NCI-H1092 (cell line): Measurements from ENCODE around the gene SHB.
"Not testable (repeated sequence)": the region's sequence is repeated elsewhere in the genome, so short reads cannot be mapped to it uniquely, and the experiment has no call there.

Experiments
- DNase-seq: peaks from one replicate; lab custom pipeline; 2025; lab: John Stamatoyannopoulos, UW

The SHB gene

DNA sequence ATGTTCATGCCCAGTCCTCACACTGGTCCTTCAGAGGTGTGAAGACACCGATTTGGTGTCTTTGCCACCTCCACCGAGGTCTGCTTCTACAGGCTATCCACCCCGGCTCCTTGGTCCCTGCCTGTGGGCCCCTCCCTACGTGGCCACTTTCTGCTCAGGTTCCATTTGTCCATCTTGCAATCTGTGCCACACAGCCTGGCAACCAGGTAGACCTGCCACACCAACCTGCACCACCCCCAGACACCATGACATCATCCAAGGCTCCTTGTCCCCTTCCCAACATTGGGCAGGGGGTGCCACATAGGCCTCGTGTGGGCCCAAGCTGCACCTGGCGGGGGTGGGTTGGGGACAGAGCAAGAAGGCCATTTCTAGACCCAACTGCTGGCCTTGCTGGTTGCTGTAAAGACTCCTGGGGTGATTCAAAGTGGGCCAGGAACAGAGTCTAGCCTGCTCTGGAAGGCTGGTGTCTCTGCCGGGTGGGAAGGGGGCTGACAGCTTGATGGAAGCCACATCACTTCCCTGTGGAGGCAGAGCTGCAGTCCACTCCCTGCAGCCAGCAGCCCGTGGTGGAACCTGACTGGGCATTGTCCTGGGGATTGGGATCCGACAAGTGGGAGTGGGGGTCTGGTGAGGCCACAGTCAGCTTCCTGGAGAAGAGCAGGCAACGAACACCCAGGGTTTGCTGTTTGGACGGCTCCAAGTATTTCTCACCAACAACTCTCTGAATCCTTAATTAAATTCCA, 99.3 kb downstream of the SHB start:
- DNase-seq: no peak

DNA sequence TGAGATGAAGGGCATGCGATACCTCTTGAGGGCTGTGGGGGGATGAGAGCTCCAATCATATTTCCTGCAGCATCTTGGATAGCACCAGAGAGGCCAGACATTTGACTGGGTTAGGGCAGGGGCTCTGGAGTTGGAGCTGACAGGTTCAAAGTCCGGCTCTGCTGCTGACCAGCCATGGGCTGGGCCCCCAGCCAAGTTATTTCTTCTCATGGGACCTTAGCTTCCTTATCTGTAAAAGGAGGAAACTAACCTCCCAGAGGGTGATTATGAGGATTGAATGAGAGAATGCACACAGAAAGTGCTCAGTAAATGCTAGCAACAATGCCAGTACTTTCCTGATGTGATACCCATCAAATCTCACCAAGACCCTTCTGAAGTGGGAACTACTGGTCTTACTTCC, 99.9 kb downstream of the SHB start:
- no peak for DNase-seq

DNA sequence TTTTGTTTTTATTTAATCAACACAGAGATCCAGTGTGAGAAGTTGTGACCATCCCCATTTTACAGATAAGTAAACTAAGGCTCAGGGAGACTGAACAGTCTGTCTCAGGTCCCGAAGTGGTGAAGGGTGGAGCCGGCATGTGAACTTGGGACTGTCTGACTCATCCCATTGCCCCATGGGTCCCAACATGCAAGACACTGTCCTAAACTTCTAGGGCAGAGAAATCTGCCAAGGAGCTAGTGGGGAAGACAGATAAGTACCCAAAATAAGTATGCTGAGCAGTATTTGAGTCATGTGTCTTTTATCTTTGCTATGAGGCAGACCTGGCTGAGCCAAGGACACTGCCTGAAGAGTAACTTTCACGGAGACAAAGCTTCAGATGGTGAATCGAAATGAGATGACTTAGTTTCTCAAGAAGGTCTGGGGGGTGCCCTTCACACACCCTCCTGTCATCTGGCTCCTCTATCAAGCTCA, 100.8 kb downstream of the SHB start:
- DNase-seq: no peak

DNA sequence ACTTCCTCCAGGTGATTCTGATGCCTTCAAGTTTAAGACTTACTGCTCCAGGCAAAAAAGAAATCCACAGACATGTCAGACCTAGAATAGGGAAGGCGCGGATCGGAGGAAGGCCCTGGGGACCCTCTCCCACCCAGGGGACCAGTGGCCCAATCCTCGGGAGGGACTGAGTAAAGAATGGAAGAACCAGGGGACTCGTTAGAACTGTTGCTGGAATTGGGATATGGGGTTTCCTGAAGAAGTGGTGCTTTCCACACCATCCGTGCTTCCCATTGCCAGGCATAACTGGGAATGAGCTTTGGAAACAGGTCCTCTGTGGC, 101.3 kb downstream of the SHB start:
- no peak for DNase-seq

DNA sequence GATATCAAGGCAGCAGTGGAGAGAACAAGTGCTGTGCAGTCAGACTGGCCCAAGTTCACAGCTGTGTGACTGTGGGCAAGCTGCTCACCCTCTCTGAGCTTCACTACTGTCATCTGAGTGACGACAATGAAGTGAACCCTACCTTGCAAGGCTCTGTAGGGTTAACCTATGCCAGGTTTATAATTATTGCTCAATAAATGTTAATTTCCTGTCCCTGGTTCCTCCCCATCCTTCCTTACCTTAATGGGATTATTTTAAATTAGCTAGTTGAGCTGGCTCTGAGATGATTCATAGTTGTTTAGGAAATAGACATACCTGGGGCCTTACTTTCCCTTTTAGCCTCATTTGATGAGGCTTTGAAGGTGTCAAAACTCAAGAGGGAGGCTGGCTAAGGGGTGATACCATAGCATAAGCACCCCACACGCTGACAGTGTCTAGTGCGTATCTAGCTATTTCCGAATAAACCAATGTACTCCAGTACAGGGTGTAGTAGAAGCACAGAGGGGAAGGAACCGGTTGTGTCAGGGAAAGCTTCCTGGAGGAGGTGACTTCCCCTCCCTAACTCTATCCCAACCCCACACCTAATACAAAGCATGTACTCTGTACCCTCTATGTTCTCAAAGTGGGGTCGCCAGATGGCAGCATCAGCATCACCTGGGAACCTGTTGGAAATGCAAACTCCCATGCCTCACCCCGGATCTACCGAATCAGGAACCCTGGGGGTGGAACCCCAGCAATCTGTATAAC, 101.8 kb downstream of the SHB start:
- DNase-seq: no peak

DNA sequence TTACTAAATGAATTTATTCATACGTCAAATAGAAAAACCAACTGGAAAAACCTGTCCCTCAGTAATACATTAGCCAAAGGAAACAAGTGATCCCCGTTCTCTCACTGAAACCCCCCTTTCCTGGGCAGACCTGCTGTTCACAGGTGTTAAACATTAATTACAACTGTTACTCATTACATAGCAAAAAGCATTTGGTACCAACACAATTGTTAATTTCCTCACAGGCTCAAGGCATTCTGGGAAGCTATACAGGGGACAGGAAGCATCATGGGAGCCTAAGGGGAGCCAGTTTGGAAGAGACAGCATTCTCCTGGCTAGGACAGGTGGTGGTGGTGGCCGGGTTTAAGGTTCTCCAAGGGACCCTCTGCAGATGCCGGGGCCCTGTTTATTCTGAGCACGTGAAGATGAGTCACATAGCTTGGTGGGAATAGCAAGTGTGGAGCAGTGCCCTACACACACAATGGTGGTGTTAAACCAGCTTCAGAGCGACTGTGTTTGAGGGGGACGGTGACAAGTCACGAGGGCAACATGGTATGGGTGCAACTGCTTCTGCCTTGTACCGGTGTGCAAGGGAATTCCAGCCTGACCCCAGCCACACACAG, 102.5 kb downstream of the SHB start:
- DNase-seq: no peak

DNA sequence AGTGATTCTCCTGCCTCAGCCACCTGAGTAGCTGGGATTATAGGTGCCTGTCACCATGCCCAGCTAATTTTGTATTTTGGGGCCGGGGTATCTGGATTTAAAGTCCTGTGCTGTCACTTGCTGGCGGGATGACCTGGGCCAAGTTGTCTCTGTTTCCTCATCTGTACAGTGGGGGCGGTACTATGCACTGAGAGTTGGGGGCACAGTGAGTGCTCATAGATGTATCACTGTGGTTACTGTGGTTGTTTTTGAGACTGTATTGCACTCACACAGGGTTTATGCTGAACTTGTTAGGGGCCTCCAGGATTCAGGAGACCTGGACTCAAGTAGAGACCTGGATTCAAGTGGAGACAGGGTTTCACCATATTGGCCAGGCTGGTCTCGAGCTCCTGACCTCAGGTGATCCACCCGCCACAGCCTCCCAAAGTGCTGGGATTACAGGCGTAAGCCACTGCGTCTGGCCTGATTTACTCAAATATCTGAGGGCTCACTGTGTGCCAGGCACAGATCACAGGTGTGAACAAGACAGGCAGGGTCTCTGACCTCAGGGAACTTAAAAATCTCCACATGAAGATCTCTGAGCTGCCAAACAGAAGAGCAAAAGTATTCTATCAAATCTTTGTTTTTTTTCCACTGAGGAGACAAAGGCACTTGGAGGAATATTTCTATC, 103.2 kb downstream of the SHB start:
- DNase-seq: not testable (repeated sequence)

DNA sequence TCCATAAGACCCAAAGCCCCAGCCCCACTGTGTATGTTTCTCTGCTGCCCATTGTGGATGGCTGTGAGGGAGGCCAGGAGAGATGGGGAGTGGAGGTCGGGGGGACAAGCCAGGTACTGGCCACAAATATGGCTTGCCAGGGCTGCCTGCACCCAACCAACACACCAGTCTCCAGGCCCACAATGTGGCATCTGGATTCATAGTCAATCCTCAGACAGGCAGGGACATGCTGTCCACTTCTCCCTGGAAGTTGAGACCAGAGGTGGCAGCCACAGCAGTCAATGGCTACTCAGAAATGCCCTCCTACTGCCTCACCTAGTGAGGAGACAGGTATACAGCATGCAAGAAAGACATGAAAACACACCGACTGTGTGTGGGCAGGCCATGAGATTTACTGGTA, 103.9 kb downstream of the SHB start:
- no peak for DNase-seq

DNA sequence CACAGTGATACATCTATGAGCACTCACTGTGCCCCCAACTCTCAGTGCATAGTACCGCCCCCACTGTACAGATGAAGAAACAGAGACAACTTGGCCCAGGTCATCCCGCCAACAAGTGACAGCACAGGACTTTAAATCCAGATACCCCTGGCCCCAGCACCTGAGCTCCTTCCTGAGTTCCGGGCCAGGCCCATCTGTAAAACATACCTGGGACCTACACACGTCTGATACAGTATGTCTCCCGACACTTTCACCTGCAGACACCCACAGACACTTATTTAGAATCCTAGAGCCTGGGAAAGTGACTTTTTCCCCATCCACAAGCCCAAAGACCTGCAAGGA, 104.3 kb downstream of the SHB start:
- no peak for DNase-seq

DNA sequence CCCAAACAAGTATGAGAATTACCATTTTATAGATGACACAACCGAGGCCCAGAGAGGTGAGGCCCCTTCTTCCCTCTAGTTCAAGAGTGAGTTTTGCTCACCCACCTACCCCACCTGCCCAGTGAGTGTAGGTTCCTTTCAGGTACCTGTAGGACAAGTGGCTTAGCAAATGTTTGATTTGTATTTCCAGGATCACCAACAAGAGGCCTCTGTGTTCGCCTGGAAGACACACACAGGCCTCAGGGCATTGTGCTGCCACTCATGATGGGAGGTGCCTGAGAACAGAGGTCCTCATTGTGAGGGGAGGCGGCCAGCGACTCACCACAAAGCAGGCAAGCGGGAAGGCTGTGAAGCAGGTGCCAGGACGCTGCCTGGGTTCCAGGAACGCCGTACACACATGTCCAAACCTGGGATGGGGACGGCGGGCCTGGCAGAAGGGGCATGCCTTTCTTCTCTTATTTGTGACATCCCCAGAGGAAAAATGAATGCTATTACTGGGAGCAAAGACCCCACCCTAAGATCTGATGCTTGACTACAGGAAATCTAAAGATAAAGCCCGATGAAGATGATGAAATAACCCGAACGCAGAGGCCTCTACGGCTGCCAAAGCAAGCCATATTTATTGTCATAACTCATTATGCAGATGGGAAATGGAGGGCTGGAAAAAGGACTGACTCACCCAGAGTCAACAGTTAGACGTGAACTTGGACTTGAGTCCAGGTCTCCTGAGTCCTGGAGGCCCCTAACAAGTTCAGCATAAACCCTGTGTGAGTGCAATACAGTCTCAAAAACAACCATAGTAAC, 104.9 kb downstream of the SHB start:
- peak; percentile 47 for DNase-seq

DNA sequence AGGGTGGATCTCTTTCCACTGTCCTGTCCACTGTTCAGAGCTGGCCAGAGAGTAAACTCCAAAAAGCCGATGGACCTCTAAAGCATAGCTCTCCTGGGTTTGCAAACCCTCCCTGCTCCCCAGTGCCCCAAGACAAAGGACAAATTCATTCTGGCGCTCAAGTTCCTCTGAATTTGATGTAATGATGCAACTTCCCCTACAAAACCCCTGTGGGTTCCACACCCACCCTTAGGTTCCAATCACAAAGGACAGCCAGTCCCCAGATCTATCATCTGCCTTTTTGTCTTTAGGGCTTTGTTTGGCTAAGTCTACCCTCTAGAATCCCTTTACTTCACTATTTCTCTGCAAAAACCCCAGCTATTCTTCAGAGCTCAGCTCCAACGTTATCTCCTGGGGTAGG, 107.7 kb downstream of the SHB start:
- DNase-seq: no peak

DNA sequence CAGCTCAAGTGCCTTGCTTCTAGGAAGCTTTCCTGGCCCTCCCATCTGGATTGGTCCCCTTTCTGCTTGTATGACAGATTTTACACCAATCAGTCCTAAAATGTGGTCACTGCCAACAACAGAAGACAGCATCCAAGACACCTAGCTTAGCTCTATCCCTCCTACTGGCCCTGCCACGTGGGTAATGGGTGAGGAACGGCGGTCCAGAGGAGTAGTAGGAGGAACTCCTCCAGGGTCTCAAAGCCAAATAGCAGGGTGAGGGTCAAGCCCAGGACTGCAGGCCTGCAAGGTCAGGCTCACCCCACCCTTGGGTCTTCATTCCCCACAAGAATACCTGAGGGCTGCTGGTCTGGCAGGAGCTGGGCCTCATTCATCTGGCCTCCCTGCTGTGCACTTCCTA, 108.4 kb downstream of the SHB start:
- no peak for DNase-seq

DNA sequence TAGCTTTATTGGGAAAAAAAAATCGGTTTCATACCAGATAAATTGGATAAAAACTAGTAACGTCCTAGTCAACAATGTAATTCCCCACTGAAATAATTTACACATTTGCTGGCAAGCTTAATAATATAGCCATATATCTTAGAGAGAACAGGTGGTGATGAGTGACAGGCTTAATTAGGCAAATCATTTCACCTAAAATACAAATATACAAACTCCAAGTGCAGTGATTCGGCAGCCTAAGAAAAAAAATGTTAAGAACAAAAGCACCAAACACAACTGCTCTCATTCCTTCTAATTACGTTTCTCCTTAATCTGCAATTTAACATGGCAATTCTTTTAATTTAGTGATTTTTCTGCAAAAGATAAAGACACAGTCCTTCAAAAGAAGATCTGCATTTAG, 109.1 kb downstream of the SHB start:
- no peak for DNase-seq

DNA sequence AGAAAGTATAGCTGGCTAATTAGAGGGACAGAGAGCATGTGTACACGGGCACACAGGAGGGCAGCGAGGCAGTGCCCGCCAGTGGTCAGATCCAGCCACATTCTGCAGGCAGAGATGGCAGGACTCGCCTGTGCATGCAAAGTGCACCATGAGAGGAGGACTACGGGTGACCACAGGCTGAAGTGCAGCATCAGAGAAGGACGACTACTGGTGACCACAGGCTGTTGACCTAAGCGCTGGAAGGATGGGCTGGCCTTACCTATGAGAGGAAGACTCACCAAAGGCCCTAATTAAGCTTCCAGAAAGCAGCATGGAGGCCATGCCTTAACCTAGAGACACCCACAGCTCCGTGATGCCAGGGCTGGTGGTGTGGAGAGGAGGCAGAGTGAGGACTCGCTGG, 110.9 kb downstream of the SHB start:
- DNase-seq: no peak

DNA sequence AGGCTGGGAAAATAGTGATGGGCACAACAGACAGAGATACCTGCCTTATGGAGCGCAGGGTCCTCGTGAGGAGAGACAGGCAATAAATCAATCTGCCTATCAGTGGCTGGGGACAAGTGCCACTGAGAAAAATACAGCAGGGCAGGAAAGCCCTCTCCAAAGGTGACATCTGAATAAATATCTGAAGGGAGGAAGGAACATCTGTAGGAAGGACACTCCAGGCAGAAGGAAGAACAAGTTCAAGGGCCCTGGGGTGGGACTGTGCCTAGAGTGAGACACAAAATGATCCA, 111.4 kb downstream of the SHB start:
- no peak for DNase-seq

DNA sequence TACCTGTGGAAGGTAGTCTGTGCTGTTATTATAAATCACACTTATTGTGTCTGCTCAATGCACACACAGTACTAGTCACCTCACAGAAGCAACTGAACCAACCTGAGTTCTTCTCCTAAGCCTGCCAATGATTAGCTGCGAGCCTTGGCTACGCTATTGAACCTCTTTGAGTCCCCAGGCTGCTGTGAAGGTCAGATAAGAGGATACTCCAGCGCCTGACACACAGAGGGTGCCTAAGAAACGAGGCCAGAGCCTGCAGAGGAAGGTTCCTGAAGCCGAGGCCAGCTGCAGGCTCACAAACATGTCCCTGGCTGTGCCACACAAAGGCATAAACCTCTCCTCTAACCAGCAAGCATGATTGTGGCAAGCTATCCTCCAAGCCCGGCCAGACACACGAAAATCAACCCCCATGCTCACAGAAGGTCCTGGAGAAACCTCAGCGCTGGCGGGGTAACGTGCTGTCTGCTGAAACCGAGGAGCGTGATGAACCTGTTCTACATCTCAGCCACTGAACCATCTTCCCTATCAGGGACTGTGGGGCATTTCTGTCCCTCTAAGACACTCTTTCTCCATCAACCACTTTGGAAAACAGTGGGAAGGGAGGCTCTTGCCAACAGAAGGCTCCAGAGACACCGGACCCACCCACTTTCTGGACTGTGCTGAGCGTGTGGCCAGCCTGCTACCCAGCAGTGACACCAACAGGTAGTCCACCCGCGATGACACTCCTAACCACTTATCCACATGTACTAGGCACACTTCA, 111.9 kb downstream of the SHB start:
- DNase-seq: no peak

DNA sequence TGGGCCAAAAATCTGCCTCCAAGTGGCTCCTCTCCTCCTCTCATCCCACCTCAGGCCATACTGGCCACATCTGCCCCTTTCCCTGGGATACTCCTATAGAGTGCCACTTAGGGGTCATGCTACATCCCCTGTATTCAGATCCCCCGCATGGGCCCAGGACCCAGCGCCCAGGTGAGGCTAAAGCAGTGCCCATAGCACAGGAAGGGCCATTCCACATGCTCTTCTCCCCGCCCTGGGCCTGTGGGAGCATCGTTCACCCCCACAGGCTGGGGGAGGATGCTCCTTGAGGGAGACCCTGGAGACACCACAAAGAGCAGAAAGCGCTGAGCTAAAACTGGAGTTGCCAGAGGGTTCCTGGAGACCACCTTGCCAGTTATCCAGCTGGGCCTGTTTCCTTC, 112.6 kb downstream of the SHB start:
- DNase-seq: no peak

DNA sequence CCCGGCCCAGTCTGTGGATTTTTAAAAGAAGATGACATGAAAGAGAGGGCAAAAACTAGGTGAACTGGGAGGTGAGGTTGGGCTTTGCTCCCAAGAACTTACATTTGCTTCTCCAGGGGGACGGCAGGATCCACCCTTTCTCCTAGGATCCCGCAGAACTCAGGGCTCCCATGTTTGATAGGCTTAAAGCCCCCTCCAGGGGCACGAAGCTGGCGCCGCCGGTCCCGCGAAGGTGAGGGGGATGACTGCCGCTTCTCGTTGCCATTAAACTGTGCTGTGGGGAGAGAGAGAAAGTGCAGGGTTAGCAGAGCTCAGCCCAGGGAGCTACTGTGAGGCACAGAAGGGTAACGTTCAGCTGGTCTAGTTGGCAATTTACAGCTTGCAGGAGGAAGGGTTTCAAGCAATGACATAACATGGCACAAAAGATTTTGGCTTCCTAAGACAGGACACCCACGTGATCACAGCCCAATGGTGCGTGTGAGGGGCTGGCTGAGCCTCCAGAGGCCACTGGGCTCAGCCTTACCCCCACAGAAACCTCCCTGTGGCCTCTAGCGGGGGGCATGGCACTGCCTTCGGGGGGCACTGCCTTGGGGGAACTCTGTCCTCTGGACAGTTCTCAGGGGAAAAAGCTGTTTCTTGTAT, 113.1 kb downstream of the SHB start:
- DNase-seq: no peak

DNA sequence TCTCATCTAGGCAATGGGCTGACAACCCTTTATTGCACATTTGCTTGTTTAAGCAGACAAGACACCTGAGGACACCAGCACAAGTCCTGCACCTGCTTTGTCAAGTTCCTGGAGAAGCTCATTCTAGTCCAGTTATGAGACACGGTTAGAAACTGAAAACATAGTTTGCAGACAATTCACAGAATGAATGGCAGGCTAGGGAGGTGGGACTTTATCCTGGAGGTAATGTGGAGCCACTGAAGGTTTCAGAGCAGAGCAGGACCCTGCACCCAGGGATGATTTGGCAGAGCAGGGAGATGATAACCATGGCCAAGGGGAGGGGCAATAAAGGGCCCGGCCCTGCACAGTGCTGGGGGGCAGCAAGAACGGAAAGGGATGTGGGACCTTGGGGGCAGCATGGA, 114.4 kb downstream of the SHB start:
- DNase-seq: no peak

DNA sequence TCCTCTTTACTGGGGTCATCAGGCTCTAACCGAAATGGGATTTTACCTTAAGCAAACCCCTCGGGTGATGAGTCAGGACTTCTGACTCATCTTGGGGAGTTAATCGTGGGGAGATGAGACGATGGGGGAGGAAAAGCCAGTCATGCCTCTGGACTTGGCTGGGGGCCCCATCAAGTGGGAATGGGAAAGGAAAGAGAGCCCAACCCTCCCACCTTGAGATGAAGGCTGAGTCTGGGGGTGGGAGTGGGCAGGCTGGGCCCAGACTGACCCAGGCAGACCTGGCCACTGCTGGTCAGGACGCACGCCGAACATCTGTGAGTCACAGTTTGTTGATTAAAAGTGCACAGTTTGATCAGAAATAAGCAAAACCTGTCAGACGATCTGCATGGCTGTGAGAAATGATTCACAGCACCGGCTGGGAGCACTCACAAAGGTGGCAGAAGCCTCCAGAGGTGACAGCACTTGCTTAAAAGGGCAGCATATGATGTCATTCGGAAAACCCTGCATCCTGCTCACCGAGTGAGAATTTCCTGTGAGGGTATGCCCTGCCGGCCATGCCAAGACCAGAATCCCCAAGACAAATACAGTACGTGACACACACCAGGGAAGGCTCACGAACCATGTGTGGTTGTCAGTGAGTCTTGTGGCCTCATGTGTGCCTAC, 115.1 kb downstream of the SHB start:
- DNase-seq: no peak
